ENCODE data around the gene TMEM253.

The TMEM253 gene

GRCh38 chr14:21073921-21074320 lies 26.9 kb upstream of the TMEM253 start:
- H3K14ac ChIP-seq (ENCODE audit: low read length), result no peak overlapping the region
- H2BK120ac ChIP-seq (ENCODE audit: insufficient read depth, low read length, poor library complexity), result no peak overlapping the region
- H3K23ac ChIP-seq (ENCODE audit: low read length), result no peak overlapping the region
- H3K9me3 ChIP-seq (ENCODE audit: insufficient read depth, low read depth, low read length), result no peaks in the 10 kb centered on the region
- H3K27ac ChIP-seq (ENCODE audit: low read depth, low read length), result no peak overlapping the region
- no peak overlapping the region for H3K4ac ChIP-seq (ENCODE audit: low read depth, low read length)
- H2BK5ac ChIP-seq (ENCODE audit: low read depth, low read length, poor library complexity), result no peak overlapping the region
- H3K79me1 ChIP-seq (ENCODE audit: low read length), result peaks cover 24% of the 10 kb centered on the region
- no CpG with 5 or more reads among the region's 9 CpGs for WGBS (ENCODE audit: extremely low coverage, insufficient coverage, insufficient read length)
- no peak for DNase-seq
- no peak overlapping the region for H3K4me3 ChIP-seq (ENCODE audit: low read depth, low read length)
- H2AK5ac ChIP-seq (ENCODE audit: low read length), result no peak overlapping the region
- H3K27me3 ChIP-seq (ENCODE audit: insufficient read depth, low read length), result no peaks in the 10 kb centered on the region
- no peak overlapping the region for H3K4me2 ChIP-seq (ENCODE audit: low read length)
- H2BK12ac ChIP-seq (ENCODE audit: low read length), result no peak overlapping the region
- H4K91ac ChIP-seq (ENCODE audit: low read depth, low read length), result no peak overlapping the region
- peaks cover 10% of the 10 kb centered on the region for H3K79me2 ChIP-seq (ENCODE audit: control insufficient read depth, insufficient read depth, low read length, poor library complexity)
- no peak overlapping the region for H3K18ac ChIP-seq (ENCODE audit: low read length)
- no peak overlapping the region for H4K12ac ChIP-seq (ENCODE audit: low read depth, low read length)
- H3K4me1 ChIP-seq (ENCODE audit: control insufficient read depth in 1 of 2, insufficient read depth in 2 of 2, low read length in 2 of 2), result peaks cover 15 to 17% of the 10 kb centered on the region in 2 experiments
- H4K8ac ChIP-seq (ENCODE audit: low read depth, low read length), result no peak overlapping the region
- H3K9ac ChIP-seq (ENCODE audit: low read length), result no peak overlapping the region
- no peak overlapping the region for H2AFZ ChIP-seq (ENCODE audit: insufficient read depth, low read length, poor library complexity)
- peaks cover 43 to 54% of the 10 kb centered on the region in 2 experiments for H3K36me3 ChIP-seq (ENCODE audit: control insufficient read depth in 1 of 2, insufficient read depth in 2 of 2, low read length in 2 of 2)

GRCh38 chr14:21074398-21075272 lies 26.2 kb upstream of the TMEM253 start:
- DNase-seq, result no peak

GRCh38 chr14:21075719-21076437 lies 25.0 kb upstream of the TMEM253 start:
- WGBS (ENCODE audit: extremely low coverage, insufficient coverage, insufficient read length), result no CpG with 5 or more reads among the region's 9 CpGs
- no peak overlapping the region for H3K18ac ChIP-seq (ENCODE audit: low read length)
- no peaks in the 10 kb centered on the region for H3K27me3 ChIP-seq (ENCODE audit: insufficient read depth, low read length)

More at GRCh38 chr14:21074398-21075272, 26.2 kb upstream of the TMEM253 start:
- H3K79me2 ChIP-seq (ENCODE audit: control insufficient read depth, insufficient read depth, low read length, poor library complexity), result peaks cover 10% of the 10 kb centered on the region
- no CpG with 5 or more reads among the region's 26 CpGs for WGBS (ENCODE audit: extremely low coverage, insufficient coverage, insufficient read length)
- no peak overlapping the region for H2BK120ac ChIP-seq (ENCODE audit: insufficient read depth, low read length, poor library complexity)
- H2BK5ac ChIP-seq (ENCODE audit: low read depth, low read length, poor library complexity), result no peak overlapping the region
- peak overlapping the region; percentile 20 for H4K12ac ChIP-seq (ENCODE audit: low read depth, low read length)
- peaks cover 18% of the 10 kb centered on the region for H3K79me1 ChIP-seq (ENCODE audit: low read length)
- H3K14ac ChIP-seq (ENCODE audit: low read length), result no peak overlapping the region
- H3K4me2 ChIP-seq (ENCODE audit: low read length), result no peak overlapping the region
- H4K91ac ChIP-seq (ENCODE audit: low read depth, low read length), result no peak overlapping the region
- peak overlapping the region; percentile 17 for H3K18ac ChIP-seq (ENCODE audit: low read length)
- H3K4ac ChIP-seq (ENCODE audit: low read depth, low read length), result no peak overlapping the region
- H3K27me3 ChIP-seq (ENCODE audit: insufficient read depth, low read length), result no peaks in the 10 kb centered on the region
- no peak overlapping the region for H3K27ac ChIP-seq (ENCODE audit: low read depth, low read length)
- H3K23ac ChIP-seq (ENCODE audit: low read length), result no peak overlapping the region
- peaks cover 43 to 60% of the 10 kb centered on the region in 2 experiments for H3K36me3 ChIP-seq (ENCODE audit: control insufficient read depth in 1 of 2, insufficient read depth in 2 of 2, low read length in 2 of 2)
- H2AK5ac ChIP-seq (ENCODE audit: low read length), result no peak overlapping the region
- no peak overlapping the region for H2AFZ ChIP-seq (ENCODE audit: insufficient read depth, low read length, poor library complexity)
- peaks cover 10 to 12% of the 10 kb centered on the region in 2 experiments for H3K4me1 ChIP-seq (ENCODE audit: control insufficient read depth in 1 of 2, insufficient read depth in 2 of 2, low read length in 2 of 2)
- H3K9ac ChIP-seq (ENCODE audit: low read length), result no peak overlapping the region
- H4K8ac ChIP-seq (ENCODE audit: low read depth, low read length), result no peak overlapping the region
- no peak overlapping the region for H2BK12ac ChIP-seq (ENCODE audit: low read length)
- H3K4me3 ChIP-seq (ENCODE audit: low read depth, low read length), result no peak overlapping the region
- no peaks in the 10 kb centered on the region for H3K9me3 ChIP-seq (ENCODE audit: insufficient read depth, low read depth, low read length)

GRCh38 chr14:21077672-21078071 lies 23.2 kb upstream of the TMEM253 start:
- no peak overlapping the region for H2BK5ac ChIP-seq (ENCODE audit: low read depth, low read length, poor library complexity)
- H3K18ac ChIP-seq (ENCODE audit: low read length), result no peak overlapping the region
- no peak overlapping the region for H3K4me2 ChIP-seq (ENCODE audit: low read length)
- no peaks in the 10 kb centered on the region for H3K27me3 ChIP-seq (ENCODE audit: insufficient read depth, low read length)
- H3K79me2 ChIP-seq (ENCODE audit: control insufficient read depth, insufficient read depth, low read length, poor library complexity), result no peaks in the 10 kb centered on the region
- H3K9me3 ChIP-seq (ENCODE audit: insufficient read depth, low read depth, low read length), result no peaks in the 10 kb centered on the region
- no peak overlapping the region for H2BK120ac ChIP-seq (ENCODE audit: insufficient read depth, low read length, poor library complexity)
- no peaks in the 10 kb centered on the region for H3K4me1 ChIP-seq (ENCODE audit: control insufficient read depth in 1 of 2, insufficient read depth in 2 of 2, low read length in 2 of 2)
- H3K4ac ChIP-seq (ENCODE audit: low read depth, low read length), result no peak overlapping the region
- H2AK5ac ChIP-seq (ENCODE audit: low read length), result no peak overlapping the region
- H3K79me1 ChIP-seq (ENCODE audit: low read length), result no peaks in the 10 kb centered on the region
- H3K23ac ChIP-seq (ENCODE audit: low read length), result no peak overlapping the region
- no peak overlapping the region for H3K4me3 ChIP-seq (ENCODE audit: low read depth, low read length)
- H3K36me3 ChIP-seq (ENCODE audit: control insufficient read depth in 1 of 2, insufficient read depth in 2 of 2, low read length in 2 of 2), result peaks cover 69 to 90% of the 10 kb centered on the region in 2 experiments
- no peak overlapping the region for H3K27ac ChIP-seq (ENCODE audit: low read depth, low read length)
- H4K8ac ChIP-seq (ENCODE audit: low read depth, low read length), result no peak overlapping the region
- no peak for DNase-seq
- no peak overlapping the region for H2AFZ ChIP-seq (ENCODE audit: insufficient read depth, low read length, poor library complexity)
- H3K9ac ChIP-seq (ENCODE audit: low read length), result no peak overlapping the region
- no peak overlapping the region for H3K14ac ChIP-seq (ENCODE audit: low read length)
- no CpG with 5 or more reads among the region's 2 CpGs for WGBS (ENCODE audit: extremely low coverage, insufficient coverage, insufficient read length)
- no peak overlapping the region for H4K12ac ChIP-seq (ENCODE audit: low read depth, low read length)
- H4K91ac ChIP-seq (ENCODE audit: low read depth, low read length), result no peak overlapping the region
- H2BK12ac ChIP-seq (ENCODE audit: low read length), result no peak overlapping the region

More at GRCh38 chr14:21075719-21076437, 25.0 kb upstream of the TMEM253 start:
- no peak overlapping the region for H3K4me3 ChIP-seq (ENCODE audit: low read depth, low read length)
- no peak overlapping the region for H3K27ac ChIP-seq (ENCODE audit: low read depth, low read length)
- H3K79me1 ChIP-seq (ENCODE audit: low read length), result peaks cover 8% of the 10 kb centered on the region
- no peak for DNase-seq
- no peak overlapping the region for H2BK120ac ChIP-seq (ENCODE audit: insufficient read depth, low read length, poor library complexity)
- H3K9ac ChIP-seq (ENCODE audit: low read length), result no peak overlapping the region
- no peak overlapping the region for H3K4ac ChIP-seq (ENCODE audit: low read depth, low read length)
- H3K9me3 ChIP-seq (ENCODE audit: insufficient read depth, low read depth, low read length), result no peaks in the 10 kb centered on the region
- no peak overlapping the region for H2AFZ ChIP-seq (ENCODE audit: insufficient read depth, low read length, poor library complexity)
- H4K91ac ChIP-seq (ENCODE audit: low read depth, low read length), result no peak overlapping the region
- peaks cover 5% of the 10 kb centered on the region for H3K79me2 ChIP-seq (ENCODE audit: control insufficient read depth, insufficient read depth, low read length, poor library complexity)
- H4K8ac ChIP-seq (ENCODE audit: low read depth, low read length), result no peak overlapping the region
- H3K14ac ChIP-seq (ENCODE audit: low read length), result no peak overlapping the region
- H2BK5ac ChIP-seq (ENCODE audit: low read depth, low read length, poor library complexity), result no peak overlapping the region
- H3K23ac ChIP-seq (ENCODE audit: low read length), result no peak overlapping the region
- no peak overlapping the region for H4K12ac ChIP-seq (ENCODE audit: low read depth, low read length)
- H2BK12ac ChIP-seq (ENCODE audit: low read length), result no peak overlapping the region
- H3K4me2 ChIP-seq (ENCODE audit: low read length), result no peak overlapping the region
- no peak overlapping the region for H2AK5ac ChIP-seq (ENCODE audit: low read length)
- peaks cover 51 to 73% of the 10 kb centered on the region in 2 experiments for H3K36me3 ChIP-seq (ENCODE audit: control insufficient read depth in 1 of 2, insufficient read depth in 2 of 2, low read length in 2 of 2)
- H3K4me1 ChIP-seq (ENCODE audit: control insufficient read depth in 1 of 2, insufficient read depth in 2 of 2, low read length in 2 of 2), result peaks cover 8 to 12% of the 10 kb centered on the region in 2 experiments
